ENCODE measurements around the gene PDZRN3. TPM values are rescaled to one million over a fixed set of nuclear protein-coding genes. Genes with fewer than 3 reads are reported as not detected.

PDZRN3 gene
- total and polyA plus RNA-seq, 2 donors (not counting 1 experiment from before 2014, with no cell fraction given), result 14.6 to 56.3 TPM

GRCh38 chr3:73431183-73431900, 193.4 kb downstream of the PDZRN3 start:
- H2AFZ ChIP-seq (ENCODE audit: low read length), result no peak overlapping the region
- no peaks in the 10 kb centered on the region for H3K27me3 ChIP-seq (ENCODE audit: control insufficient read depth, insufficient read depth, low read length)
- H3K4me3 ChIP-seq (replicated peaks in 1 of 4; ENCODE audit: control extremely low read depth in 1 of 4, insufficient read depth in 1 of 4, low read depth in 3 of 4, low read length in 4 of 4), result no peak overlapping the region
- H3K9ac ChIP-seq (ENCODE audit: insufficient read depth, low read length), result no peak overlapping the region
- DNase-seq (ENCODE audit: low read depth in 2 of 2), result no peak
- H3K9me3 ChIP-seq (ENCODE audit: control insufficient read depth, insufficient read depth, low read depth, low read length), result no peaks in the 10 kb centered on the region
- H3K36me3 ChIP-seq (ENCODE audit: control insufficient read depth, insufficient read depth, low read length), result no peaks in the 10 kb centered on the region
- no peak for TF ChIP-seq EZH2 (IDR thresholded peaks at IDR 0.05; ENCODE audit: low read length, missing control alignments)
- TF ChIP-seq CTCF (conservative IDR thresholded peaks at IDR 0.05 in 1 of 2, IDR thresholded peaks at IDR 0.05 in 1 of 2; ENCODE audit: low read depth in 1 of 2, low read length in 2 of 2), result no peak
- no peak overlapping the region for H3K4me2 ChIP-seq (ENCODE audit: extremely low read depth, insufficient read depth, low read length)
- H4K20me1 ChIP-seq (ENCODE audit: control insufficient read depth, extremely low read depth, insufficient read depth, low read length), result no peaks in the 10 kb centered on the region
- no peak overlapping the region for H3K27ac ChIP-seq (ENCODE audit: insufficient read depth, low read length)
- H3K4me1 ChIP-seq (ENCODE audit: control insufficient read depth, extremely low read depth, insufficient read depth, low read length), result peaks cover 3% of the 10 kb centered on the region
- no peaks in the 10 kb centered on the region for H3K79me2 ChIP-seq (ENCODE audit: control insufficient read depth, insufficient read depth, low read length)

- Histone ChIP-seq H3K27ac (ENCODE audit: insufficient read depth, low read length) (no peak overlapping the region), H3K4me2 (ENCODE audit: extremely low read depth, insufficient read depth, low read length) (no peak overlapping the region)
These were observed 197.6 kb downstream of the PDZRN3 start for GRCh38 chr3:73427048-73427706.

More at GRCh38 chr3:73427048-73427706, 197.6 kb downstream of the PDZRN3 start:
- Histone ChIP-seq H3K36me3 (ENCODE audit: control insufficient read depth, insufficient read depth, low read length) (no peaks in the 10 kb centered on the region), H4K20me1 (ENCODE audit: control insufficient read depth, extremely low read depth, insufficient read depth, low read length) (no peaks in the 10 kb centered on the region), H3K4me1 (ENCODE audit: control insufficient read depth, extremely low read depth, insufficient read depth, low read length) (no peaks in the 10 kb centered on the region), H3K4me3 (replicated peaks in 1 of 4; ENCODE audit: control extremely low read depth in 1 of 4, insufficient read depth in 1 of 4, low read depth in 3 of 4, low read length in 4 of 4) (no peak overlapping the region), H3K9ac (ENCODE audit: insufficient read depth, low read length) (no peak overlapping the region), H2AFZ (ENCODE audit: low read length) (no peak overlapping the region), H3K27me3 (ENCODE audit: control insufficient read depth, insufficient read depth, low read length) (no peaks in the 10 kb centered on the region), H3K79me2 (ENCODE audit: control insufficient read depth, insufficient read depth, low read length) (no peaks in the 10 kb centered on the region), H3K9me3 (ENCODE audit: control insufficient read depth, insufficient read depth, low read depth, low read length) (no peaks in the 10 kb centered on the region)
- no peak for DNase-seq (ENCODE audit: low read depth in 2 of 2)
- TF ChIP-seq CTCF (conservative IDR thresholded peaks at IDR 0.05 in 1 of 2, IDR thresholded peaks at IDR 0.05 in 1 of 2; ENCODE audit: low read depth in 1 of 2, low read length in 2 of 2), result no peak
- TF ChIP-seq EZH2 (IDR thresholded peaks at IDR 0.05; ENCODE audit: low read length, missing control alignments), result no peak

Measured in fibroblast of lung (primary cell).